Right atrium auricular region (tissue), 2 donors: ENCODE measurements around the gene CLVS2. TPM values are rescaled to one million over a fixed set of nuclear protein-coding genes. Genes with fewer than 3 reads are reported as not detected.

Experiments
- DNase-seq: peaks from one replicate; pipeline ENCODE4 v3.0.0-alpha.2; 2019; ENCODE audit warnings: low spot score
- H3K27ac ChIP-seq, 2 donors: fragments of 200-600 bp; sonication (generic); 1 replicate in 1 of 2; 2 replicates in 1 of 2; pipeline ENCODE4 v1.5.1; 2016 to 2019
- H3K27me3 ChIP-seq, 2 donors: fragments of 200-600 bp; sonication (generic); one replicate each; pipeline versions ENCODE4 v1.5.1 to v1.6.0; 2017 to 2019
- H3K36me3 ChIP-seq: fragments of 200-600 bp; sonication (generic); one replicate; pipeline ENCODE4 v1.5.1; 2016
- H3K4me1 ChIP-seq, 2 donors: fragments of 200-600 bp; sonication (generic); one replicate each; pipeline versions ENCODE4 v1.5.1 to v1.6.0; 2017 to 2019
- H3K4me3 ChIP-seq, 2 donors: fragments of 200-600 bp; sonication (generic); 1 replicate in 1 of 2; 2 replicates in 1 of 2; pipeline ENCODE4 v1.5.1; 2017 to 2019; ENCODE audit warnings: mild to moderate bottlenecking in 1 of 2, moderate library complexity in 1 of 2
- H3K9me3 ChIP-seq, 2 donors: fragments of 200-600 bp; sonication (generic); one replicate each; pipeline ENCODE4 v1.5.1; 2019
- CTCF ChIP-seq, 2 donors: fragments of 200-600 bp; sonication (generic); IDR thresholded peaks; one replicate each; pipeline ENCODE4 v1.5.1; 2019; ENCODE audit warnings: antibody characterized with exemption in 2 of 2
- total RNA-seq, 2 donors: library from RNA; depleted of rRNA; stranded (reverse); fragments of >200 nt; gene quantifications; one replicate each; pipeline ENCODE4 v1.1.0, GENCODE V29; 2016

The CLVS2 gene
- total RNA-seq, 2 donors from 2014 or later = not detected

GRCh38 chr6:123116370-123116769 is 120.3 kb downstream of the CLVS2 start:
- no peak overlapping the region for H3K4me3 ChIP-seq
- H3K36me3 ChIP-seq = no peaks in the 10 kb centered on the region
- H3K9me3 ChIP-seq = no peaks in the 10 kb centered on the region
- H3K4me1 ChIP-seq = no peaks in the 10 kb centered on the region
- H3K27me3 ChIP-seq = no peaks in the 10 kb centered on the region
- TF ChIP-seq CTCF (IDR thresholded peaks at IDR 0.05) = no peak
- no peak for DNase-seq
- H3K27ac ChIP-seq = no peak overlapping the region

GRCh38 chr6:123117145-123117908 is 121.3 kb downstream of the CLVS2 start:
- no peaks in the 10 kb centered on the region for H3K27me3 ChIP-seq
- no peaks in the 10 kb centered on the region for H3K36me3 ChIP-seq
- no peak overlapping the region for H3K27ac ChIP-seq

GRCh38 chr6:123118811-123119210 is 122.8 kb downstream of the CLVS2 start:
- Histone ChIP-seq H3K4me1 (no peaks in the 10 kb centered on the region), H3K36me3 (no peaks in the 10 kb centered on the region), H3K9me3 (no peaks in the 10 kb centered on the region), H3K4me3 (no peak overlapping the region), H3K27ac (no peak overlapping the region), H3K27me3 (no peaks in the 10 kb centered on the region)
- TF ChIP-seq CTCF (IDR thresholded peaks at IDR 0.05) = no peak
- no peak for DNase-seq

More at GRCh38 chr6:123117145-123117908, 121.3 kb downstream of the CLVS2 start:
- Histone ChIP-seq H3K4me1 (no peaks in the 10 kb centered on the region), H3K9me3 (no peaks in the 10 kb centered on the region), H3K4me3 (no peak overlapping the region)
- TF ChIP-seq CTCF (IDR thresholded peaks at IDR 0.05) = no peak
- no peak for DNase-seq

Other genes with a start within 250 kb of the CLVS2 start
- gene FABP7, start 216.5 kb upstream of the CLVS2 start, total RNA-seq = under 1 TPM in 1 of 2 donors, not detected in 1; 0.52 TPM
- gene SMPDL3A, start 207.0 kb upstream of the CLVS2 start, total RNA-seq = 1 to 10 TPM; 4.9 to 6.6 TPM